ENCODE results near the gene SHB. TPM values are rescaled to one million over a fixed set of nuclear protein-coding genes. Genes with fewer than 3 reads are reported as not detected.

Gene SHB
- total and polyA plus RNA-seq, 2 of the 13 experiments (the other 11 are each of a cell fraction or from before 2014, with no cell fraction given) = 19.4 to 20.7 TPM

DNA sequence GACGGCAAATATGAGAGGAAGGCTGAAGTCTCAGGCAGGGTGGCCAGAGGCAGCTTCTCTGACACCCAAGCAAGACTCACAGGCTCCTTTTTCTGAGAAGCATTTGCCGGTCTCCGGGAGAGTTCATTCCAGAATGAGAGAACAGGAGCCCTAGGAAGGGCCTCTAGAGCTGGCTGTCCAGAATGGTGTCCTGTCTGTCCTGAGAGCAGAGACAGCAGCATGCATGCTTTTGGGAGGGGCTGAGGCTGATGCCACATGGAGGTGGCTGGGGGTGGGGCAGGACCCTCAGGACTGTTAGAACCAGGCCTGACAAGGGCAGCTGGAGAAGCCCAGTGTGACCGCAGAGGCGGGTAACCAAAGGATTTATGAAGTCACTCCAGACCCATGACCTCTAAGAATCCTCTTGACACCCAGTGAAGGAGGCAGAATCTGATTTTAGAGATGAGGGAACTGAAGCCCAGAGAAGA is 60.0 kb downstream of the SHB start (continued):
- TF ChIP-seq ZNF709 (CRISPR knock-in tag; IDR thresholded peaks at IDR 0.05) (0 out of 2 replicates have a peak, but pooled peaks have one; percentile 4), ZNF570 (CRISPR knock-in tag; IDR thresholded peaks at IDR 0.05; ENCODE audit: borderline replicate concordance) (no peak), ZNF879 (CRISPR knock-in tag; IDR thresholded peaks at IDR 0.05) (no peak), ZNF850 (CRISPR knock-in tag; conservative IDR thresholded peaks at IDR 0.05) (no peak), ZNF468 (CRISPR knock-in tag; IDR thresholded peaks at IDR 0.05) (no peak), CHD2 (IDR thresholded peaks at IDR 0.05; ENCODE audit: low read depth, low read length) (no peak), ZMYM4 (CRISPR knock-in tag; IDR thresholded peaks at IDR 0.05) (peak; percentile 8; the same call in 1 of the 2 replicates), ZNF556 (CRISPR knock-in tag; IDR thresholded peaks at IDR 0.05; ENCODE audit: borderline replicate concordance) (no peak), SP140L (CRISPR knock-in tag; IDR thresholded peaks at IDR 0.05; ENCODE audit: borderline replicate concordance) (no peak), MIXL1 (CRISPR knock-in tag; IDR thresholded peaks at IDR 0.05) (no peak), GLI4 (CRISPR knock-in tag; IDR thresholded peaks at IDR 0.05; ENCODE audit: borderline replicate concordance) (no peak), SRSF1 (optimal IDR thresholded peaks at IDR 0.05; ENCODE audit: low read depth, low read length) (no peak), MYNN (CRISPR knock-in tag; IDR thresholded peaks at IDR 0.05; ENCODE audit: low read depth) (no peak), ZNF782 (CRISPR knock-in tag; IDR thresholded peaks at IDR 0.05; ENCODE audit: borderline replicate concordance) (no peak), ZNF550 (CRISPR knock-in tag; IDR thresholded peaks at IDR 0.05; ENCODE audit: borderline replicate concordance) (no peak), DPF2 (CRISPR knock-in tag; IDR thresholded peaks at IDR 0.05; ENCODE audit: borderline replicate concordance, low read depth) (no peak), HNRNPL (IDR thresholded peaks at IDR 0.05; ENCODE audit: low read depth, low read length) (no peak), ZC3H13 (CRISPR knock-in tag; IDR thresholded peaks at IDR 0.05) (no peak), PAF1 (CRISPR knock-in tag; IDR thresholded peaks at IDR 0.05) (no peak), ELF1 (CRISPR knock-in tag; IDR thresholded peaks at IDR 0.05) (no peak), U2AF2 (IDR thresholded peaks at IDR 0.05; ENCODE audit: low read depth, low read length) (no peak), FOXA1 (IDR thresholded peaks at IDR 0.05) (no peak), FOXA1 (CRISPR knock-in tag; IDR thresholded peaks at IDR 0.05) (no peak)
- TF ChIP-seq, protein P1, sequence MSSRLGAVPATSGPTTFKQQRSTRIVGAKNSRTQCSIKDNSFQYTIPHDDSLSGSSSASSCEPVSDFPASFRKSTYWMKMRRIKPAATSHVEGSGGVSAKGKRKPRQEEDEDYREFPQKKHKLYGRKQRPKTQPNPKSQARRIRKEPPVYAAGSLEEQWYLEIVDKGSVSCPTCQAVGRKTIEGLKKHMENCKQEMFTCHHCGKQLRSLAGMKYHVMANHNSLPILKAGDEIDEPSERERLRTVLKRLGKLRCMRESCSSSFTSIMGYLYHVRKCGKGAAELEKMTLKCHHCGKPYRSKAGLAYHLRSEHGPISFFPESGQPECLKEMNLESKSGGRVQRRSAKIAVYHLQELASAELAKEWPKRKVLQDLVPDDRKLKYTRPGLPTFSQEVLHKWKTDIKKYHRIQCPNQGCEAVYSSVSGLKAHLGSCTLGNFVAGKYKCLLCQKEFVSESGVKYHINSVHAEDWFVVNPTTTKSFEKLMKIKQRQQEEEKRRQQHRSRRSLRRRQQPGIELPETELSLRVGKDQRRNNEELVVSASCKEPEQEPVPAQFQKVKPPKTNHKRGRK (CRISPR knock-in tag; IDR thresholded peaks at IDR 0.05) = no peak
- TF ChIP-seq, protein P2, sequence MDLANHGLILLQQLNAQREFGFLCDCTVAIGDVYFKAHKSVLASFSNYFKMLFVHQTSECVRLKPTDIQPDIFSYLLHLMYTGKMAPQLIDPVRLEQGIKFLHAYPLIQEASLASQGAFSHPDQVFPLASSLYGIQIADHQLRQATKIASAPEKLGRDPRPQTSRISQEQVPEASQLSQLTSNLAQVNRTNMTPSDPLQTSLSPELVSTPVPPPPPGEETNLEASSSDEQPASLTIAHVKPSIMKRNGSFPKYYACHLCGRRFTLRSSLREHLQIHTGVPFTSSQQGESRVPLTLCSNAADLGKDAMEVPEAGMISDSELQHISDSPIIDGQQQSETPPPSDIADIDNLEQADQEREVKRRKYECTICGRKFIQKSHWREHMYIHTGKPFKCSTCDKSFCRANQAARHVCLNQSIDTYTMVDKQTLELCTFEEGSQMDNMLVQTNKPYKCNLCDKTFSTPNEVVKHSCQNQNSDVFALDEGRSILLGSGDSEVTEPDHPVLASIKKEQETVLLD (CRISPR knock-in tag; IDR thresholded peaks at IDR 0.05; ENCODE audit: low read depth) = no peak
- TF ChIP-seq, protein P3, sequence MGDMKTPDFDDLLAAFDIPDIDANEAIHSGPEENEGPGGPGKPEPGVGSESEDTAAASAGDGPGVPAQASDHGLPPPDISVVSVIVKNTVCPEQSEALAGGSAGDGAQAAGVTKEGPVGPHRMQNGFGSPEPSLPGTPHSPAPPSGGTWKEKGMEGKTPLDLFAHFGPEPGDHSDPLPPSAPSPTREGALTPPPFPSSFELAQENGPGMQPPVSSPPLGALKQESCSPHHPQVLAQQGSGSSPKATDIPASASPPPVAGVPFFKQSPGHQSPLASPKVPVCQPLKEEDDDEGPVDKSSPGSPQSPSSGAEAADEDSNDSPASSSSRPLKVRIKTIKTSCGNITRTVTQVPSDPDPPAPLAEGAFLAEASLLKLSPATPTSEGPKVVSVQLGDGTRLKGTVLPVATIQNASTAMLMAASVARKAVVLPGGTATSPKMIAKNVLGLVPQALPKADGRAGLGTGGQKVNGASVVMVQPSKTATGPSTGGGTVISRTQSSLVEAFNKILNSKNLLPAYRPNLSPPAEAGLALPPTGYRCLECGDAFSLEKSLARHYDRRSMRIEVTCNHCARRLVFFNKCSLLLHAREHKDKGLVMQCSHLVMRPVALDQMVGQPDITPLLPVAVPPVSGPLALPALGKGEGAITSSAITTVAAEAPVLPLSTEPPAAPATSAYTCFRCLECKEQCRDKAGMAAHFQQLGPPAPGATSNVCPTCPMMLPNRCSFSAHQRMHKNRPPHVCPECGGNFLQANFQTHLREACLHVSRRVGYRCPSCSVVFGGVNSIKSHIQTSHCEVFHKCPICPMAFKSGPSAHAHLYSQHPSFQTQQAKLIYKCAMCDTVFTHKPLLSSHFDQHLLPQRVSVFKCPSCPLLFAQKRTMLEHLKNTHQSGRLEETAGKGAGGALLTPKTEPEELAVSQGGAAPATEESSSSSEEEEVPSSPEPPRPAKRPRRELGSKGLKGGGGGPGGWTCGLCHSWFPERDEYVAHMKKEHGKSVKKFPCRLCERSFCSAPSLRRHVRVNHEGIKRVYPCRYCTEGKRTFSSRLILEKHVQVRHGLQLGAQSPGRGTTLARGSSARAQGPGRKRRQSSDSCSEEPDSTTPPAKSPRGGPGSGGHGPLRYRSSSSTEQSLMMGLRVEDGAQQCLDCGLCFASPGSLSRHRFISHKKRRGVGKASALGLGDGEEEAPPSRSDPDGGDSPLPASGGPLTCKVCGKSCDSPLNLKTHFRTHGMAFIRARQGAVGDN (CRISPR knock-in tag; IDR thresholded peaks at IDR 0.05) = peak; percentile 63; the same call in 1 of the 2 replicates

All from HepG2 (cell line).